ENCODE results near the gene POFUT1.
"Not testable (repeated sequence)": the region's sequence is repeated elsewhere in the genome, so short reads cannot be mapped to it uniquely, and the experiment has no call there.

Gene POFUT1

DNA sequence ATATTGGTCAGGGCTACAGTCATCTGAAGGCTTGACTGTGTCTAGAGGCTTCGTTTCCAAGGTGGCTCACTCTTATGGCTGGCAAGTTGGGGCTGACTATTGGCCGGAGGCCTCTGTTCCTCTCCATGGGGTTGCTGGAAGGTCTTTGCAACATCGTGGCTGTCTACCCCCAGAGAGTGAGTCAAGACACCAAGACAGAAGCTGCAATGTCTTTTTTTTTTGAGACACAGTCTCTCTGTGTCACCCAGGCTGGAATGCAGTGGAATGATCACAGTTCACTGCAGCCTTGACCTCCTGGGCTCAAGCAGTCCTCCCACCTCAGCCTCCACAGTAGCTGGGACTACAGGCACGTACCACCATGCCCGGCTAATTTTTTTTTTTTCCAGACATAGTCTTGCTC, 40.4 kb downstream of the POFUT1 start:
- WGBS, 2 experiments, result 88 to 94% methylated on average over 5 of the region's 5 CpGs

DNA sequence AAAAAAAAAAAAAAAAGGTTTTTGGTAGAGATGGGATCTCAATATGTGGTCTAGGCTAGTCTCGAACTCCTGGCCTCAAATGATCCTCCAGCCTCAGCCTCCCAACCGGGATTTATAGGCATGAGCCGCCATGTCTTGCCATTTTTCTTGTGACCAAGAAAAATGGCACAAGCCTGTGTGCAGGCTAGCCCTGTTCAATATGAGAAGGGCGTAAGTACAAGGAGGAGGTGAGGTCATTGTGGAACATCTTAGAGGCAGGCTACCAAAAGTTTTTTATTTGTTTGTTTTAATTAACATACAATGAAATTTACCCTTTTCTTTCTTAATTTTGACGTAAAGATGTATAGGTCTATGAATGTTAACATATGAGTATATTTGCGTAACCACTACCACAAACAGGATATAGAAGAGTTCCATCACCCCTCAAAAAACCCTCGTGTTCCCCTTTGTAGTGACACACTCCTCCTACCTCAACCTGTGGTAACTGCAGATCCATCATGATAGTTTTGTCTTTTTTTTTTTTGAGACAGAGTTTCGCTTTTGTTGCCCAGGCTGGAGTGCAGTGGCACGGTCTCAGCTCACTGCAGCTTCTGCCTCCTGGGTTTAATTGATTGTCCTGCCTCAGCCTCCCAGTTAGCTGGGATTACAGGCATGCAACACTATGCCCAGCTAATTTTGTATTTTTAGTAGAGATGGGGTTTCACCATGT, 41.5 kb downstream of the POFUT1 start:
- H3K4me1 ChIP-seq (ENCODE audit: control insufficient read depth, insufficient read depth, low read length), result no peaks in the 10 kb centered on the region

More for the DNA sequence above, 40.4 kb downstream of the POFUT1 start:
- Histone ChIP-seq H3K36me3 (ENCODE audit: control insufficient read depth, insufficient read depth, low read length) (no peaks in the 10 kb centered on the region), H3K27ac (ENCODE audit: insufficient read depth, low read depth, low read length, poor library complexity, severe bottlenecking) (no peak overlapping the region), H3K4me3 (ENCODE audit: insufficient read depth, low read depth, low read length) (no peak overlapping the region), H3K27me3 (ENCODE audit: control insufficient read depth, insufficient read depth, low read length, poor library complexity, severe bottlenecking) (no peaks in the 10 kb centered on the region), H3K9me3 (ENCODE audit: control insufficient read depth, low read length) (no peaks in the 10 kb centered on the region), H3K4me1 (ENCODE audit: control insufficient read depth, insufficient read depth, low read length) (no peaks in the 10 kb centered on the region)

DNA sequence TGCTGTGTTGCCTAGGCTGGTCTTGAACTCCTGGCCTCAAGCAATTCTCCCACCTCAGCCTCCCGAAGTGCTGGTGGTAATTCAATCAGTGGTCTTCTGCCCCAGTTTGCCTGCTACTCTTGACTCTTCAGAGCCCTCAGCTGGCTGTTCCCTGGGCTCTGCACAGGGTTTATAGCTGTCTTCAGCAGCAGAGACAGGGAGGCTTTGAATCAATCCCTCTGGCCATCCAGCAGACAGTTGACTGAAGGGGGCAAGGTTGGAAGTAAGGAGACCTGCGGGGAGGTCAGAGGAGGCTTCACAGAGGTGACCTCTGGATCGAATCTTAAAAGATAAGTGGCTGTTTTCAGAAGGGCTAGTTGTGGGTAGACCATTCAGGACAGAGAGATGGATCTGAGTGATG, 43.8 kb downstream of the POFUT1 start:
- no peaks in the 10 kb centered on the region for H3K27me3 ChIP-seq (ENCODE audit: control insufficient read depth, insufficient read depth, low read length, poor library complexity, severe bottlenecking)
- no peaks in the 10 kb centered on the region for H3K9me3 ChIP-seq (ENCODE audit: control insufficient read depth, low read length)
- H3K4me1 ChIP-seq (ENCODE audit: control insufficient read depth, insufficient read depth, low read length), result no peaks in the 10 kb centered on the region
- no peak overlapping the region for H3K4me3 ChIP-seq (ENCODE audit: insufficient read depth, low read depth, low read length)
- H3K27ac ChIP-seq (ENCODE audit: insufficient read depth, low read depth, low read length, poor library complexity, severe bottlenecking), result no peak overlapping the region
- 84 to 85% methylated on average over 3 of the region's 3 CpGs for WGBS, 2 experiments
- no peaks in the 10 kb centered on the region for H3K36me3 ChIP-seq (ENCODE audit: control insufficient read depth, insufficient read depth, low read length)

More for the DNA sequence above, 41.5 kb downstream of the POFUT1 start:
- Histone ChIP-seq H3K27ac (ENCODE audit: insufficient read depth, low read depth, low read length, poor library complexity, severe bottlenecking) (no peak overlapping the region), H3K4me3 (ENCODE audit: insufficient read depth, low read depth, low read length) (no peak overlapping the region), H3K9me3 (ENCODE audit: control insufficient read depth, low read length) (no peaks in the 10 kb centered on the region), H3K27me3 (ENCODE audit: control insufficient read depth, insufficient read depth, low read length, poor library complexity, severe bottlenecking) (no peaks in the 10 kb centered on the region), H3K36me3 (ENCODE audit: control insufficient read depth, insufficient read depth, low read length) (no peaks in the 10 kb centered on the region)
- WGBS, 2 experiments, result 91 to 93% methylated on average over 7 to 8 of the region's 9 CpGs

DNA sequence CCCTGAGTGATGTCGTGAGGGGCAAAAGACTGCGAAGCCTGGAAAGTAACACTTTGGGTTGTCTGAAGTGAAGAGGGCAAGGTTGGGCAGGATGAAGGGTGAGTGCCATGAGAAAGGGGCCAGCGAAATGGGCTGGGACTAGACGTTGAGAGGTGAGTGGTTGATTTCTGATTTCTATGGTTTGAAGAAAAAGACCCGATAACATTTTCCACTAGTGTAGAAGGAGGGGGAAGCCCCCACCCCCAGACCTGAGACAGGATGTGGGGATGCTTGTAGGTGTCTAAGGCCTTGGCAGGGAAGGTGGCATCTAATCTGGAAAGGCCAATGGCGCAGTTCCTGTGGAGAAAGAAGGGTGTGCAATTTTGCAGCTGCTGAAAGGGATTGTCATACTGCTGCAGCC, 44.5 kb downstream of the POFUT1 start:
- no peaks in the 10 kb centered on the region for H3K36me3 ChIP-seq (ENCODE audit: control insufficient read depth, insufficient read depth, low read length)
- H3K4me1 ChIP-seq (ENCODE audit: control insufficient read depth, insufficient read depth, low read length), result no peaks in the 10 kb centered on the region
- 91 to 93% methylated on average over 6 of the region's 6 CpGs for WGBS, 2 experiments
- H3K9me3 ChIP-seq (ENCODE audit: control insufficient read depth, low read length), result no peaks in the 10 kb centered on the region
- H3K4me3 ChIP-seq (ENCODE audit: insufficient read depth, low read depth, low read length), result no peak overlapping the region
- no peaks in the 10 kb centered on the region for H3K27me3 ChIP-seq (ENCODE audit: control insufficient read depth, insufficient read depth, low read length, poor library complexity, severe bottlenecking)
- no peak overlapping the region for H3K27ac ChIP-seq (ENCODE audit: insufficient read depth, low read depth, low read length, poor library complexity, severe bottlenecking)

DNA sequence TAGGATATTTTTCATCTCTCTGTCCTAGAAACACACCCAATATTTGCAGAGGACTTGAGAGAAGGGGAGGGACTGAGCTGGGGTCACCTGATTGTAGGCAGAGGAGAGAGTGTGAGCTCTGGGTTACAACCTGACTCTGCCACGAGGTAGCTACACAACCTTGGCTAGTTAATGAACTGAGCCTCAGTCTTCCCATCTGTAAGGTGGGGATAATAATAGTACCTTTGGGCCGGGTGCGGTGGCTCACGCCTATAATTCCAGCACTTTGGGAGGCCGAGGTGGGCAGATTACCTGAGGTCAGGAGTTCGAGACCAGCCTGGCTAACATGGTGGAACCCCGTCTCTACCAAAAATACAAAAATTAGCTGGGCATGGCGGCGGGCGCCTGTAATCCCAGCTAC, 53.3 kb downstream of the POFUT1 start:
- H3K4me3 ChIP-seq (ENCODE audit: insufficient read depth, low read depth, low read length); H3K4me1 ChIP-seq (ENCODE audit: control insufficient read depth, insufficient read depth, low read length): not testable (repeated sequence)
- WGBS, 2 experiments, result 93% methylated on average over 10 of the region's 10 CpGs

DNA sequence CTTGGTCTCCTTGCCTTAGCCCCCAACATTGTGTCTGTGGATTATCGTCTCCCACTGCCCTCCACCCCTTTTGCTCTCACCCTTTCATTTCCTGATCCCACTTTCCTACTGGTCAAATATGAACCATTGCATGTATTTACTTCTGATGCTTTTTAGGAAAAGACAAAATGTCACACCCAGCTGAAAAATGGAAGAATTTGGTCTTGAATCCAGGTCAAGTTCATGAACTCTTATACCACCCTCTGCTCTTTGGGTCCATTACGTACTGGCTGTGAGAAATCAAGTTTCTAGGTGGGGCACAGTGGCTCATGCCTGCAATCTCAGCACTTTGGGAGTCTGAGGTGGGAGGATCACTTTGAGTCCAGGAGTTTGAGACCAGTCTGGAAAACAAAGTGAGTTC, 54.0 kb downstream of the POFUT1 start:
- 87 to 97% methylated on average over 2 of the region's 2 CpGs for WGBS, 2 experiments
- H3K36me3 ChIP-seq (ENCODE audit: control insufficient read depth, insufficient read depth, low read length), result no peaks in the 10 kb centered on the region
- no peaks in the 10 kb centered on the region for H3K4me1 ChIP-seq (ENCODE audit: control insufficient read depth, insufficient read depth, low read length)
- H3K4me3 ChIP-seq (ENCODE audit: insufficient read depth, low read depth, low read length), result no peak overlapping the region
- H3K27me3 ChIP-seq (ENCODE audit: control insufficient read depth, insufficient read depth, low read length, poor library complexity, severe bottlenecking), result no peaks in the 10 kb centered on the region
- H3K9me3 ChIP-seq (ENCODE audit: control insufficient read depth, low read length), result no peaks in the 10 kb centered on the region
- H3K27ac ChIP-seq (ENCODE audit: insufficient read depth, low read depth, low read length, poor library complexity, severe bottlenecking), result no peak overlapping the region

More for the DNA sequence above, 53.3 kb downstream of the POFUT1 start:
- H3K36me3 ChIP-seq (ENCODE audit: control insufficient read depth, insufficient read depth, low read length); H3K27me3 ChIP-seq (ENCODE audit: control insufficient read depth, insufficient read depth, low read length, poor library complexity, severe bottlenecking); H3K9me3 ChIP-seq (ENCODE audit: control insufficient read depth, low read length); H3K27ac ChIP-seq (ENCODE audit: insufficient read depth, low read depth, low read length, poor library complexity, severe bottlenecking): not testable (repeated sequence)

DNA sequence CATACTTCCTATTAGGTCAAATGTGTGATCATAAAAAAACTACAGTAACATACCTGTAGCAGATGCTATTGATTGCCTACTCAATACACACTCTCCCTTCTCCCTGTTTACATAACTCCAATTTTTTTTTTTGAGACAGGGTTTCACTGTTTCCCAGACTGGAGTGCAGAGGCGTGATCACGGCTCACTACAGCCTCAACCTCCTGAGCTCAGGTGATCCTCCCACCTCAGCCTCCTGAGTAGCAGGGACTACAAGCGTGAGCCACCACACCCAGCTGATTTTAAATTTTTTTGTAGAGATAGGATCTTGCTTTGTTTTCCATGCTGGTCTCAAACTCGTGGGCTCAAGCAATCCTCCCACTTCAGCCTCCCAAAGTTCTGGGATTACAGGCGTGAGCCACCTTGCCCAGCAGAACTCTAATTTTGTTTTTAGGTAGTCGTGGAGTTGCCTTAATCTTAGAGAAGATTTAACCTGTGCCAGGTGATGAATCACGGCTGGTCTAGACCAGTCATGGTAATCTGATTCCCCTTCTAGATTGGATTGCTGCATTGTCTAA, 55.8 kb downstream of the POFUT1 start:
- no peaks in the 10 kb centered on the region for H3K36me3 ChIP-seq (ENCODE audit: control insufficient read depth, insufficient read depth, low read length)

DNA sequence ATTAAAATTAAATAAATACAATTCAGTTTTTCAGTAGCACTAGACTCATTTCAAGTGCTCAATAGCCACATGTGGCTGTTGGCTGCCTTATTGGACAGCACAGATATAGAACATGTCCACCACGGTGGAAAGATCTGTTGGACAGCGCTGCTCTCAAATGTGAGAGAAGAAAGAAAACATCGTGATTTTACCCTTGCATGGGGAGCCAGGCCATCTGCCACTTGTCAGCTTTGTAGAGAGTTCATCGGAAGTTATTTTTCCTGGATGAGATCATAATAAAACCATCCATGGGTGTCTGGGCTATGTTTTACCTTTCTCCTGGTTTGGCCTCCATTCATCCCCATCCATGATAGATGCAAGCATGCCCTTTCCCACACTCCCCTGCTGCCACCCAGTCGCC, 63.9 kb downstream of the POFUT1 start:
- 91 to 95% methylated on average over 5 of the region's 5 CpGs for WGBS, 2 experiments
- Histone ChIP-seq H3K4me3 (ENCODE audit: insufficient read depth, low read depth, low read length) (no peak overlapping the region), H3K27ac (ENCODE audit: insufficient read depth, low read depth, low read length, poor library complexity, severe bottlenecking) (no peak overlapping the region), H3K27me3 (ENCODE audit: control insufficient read depth, insufficient read depth, low read length, poor library complexity, severe bottlenecking) (peaks cover 3% of the 10 kb centered on the region), H3K4me1 (ENCODE audit: control insufficient read depth, insufficient read depth, low read length) (no peaks in the 10 kb centered on the region), H3K9me3 (ENCODE audit: control insufficient read depth, low read length) (no peaks in the 10 kb centered on the region), H3K36me3 (ENCODE audit: control insufficient read depth, insufficient read depth, low read length) (no peaks in the 10 kb centered on the region)

More for the DNA sequence above, 55.8 kb downstream of the POFUT1 start:
- Histone ChIP-seq H3K4me3 (ENCODE audit: insufficient read depth, low read depth, low read length) (no peak overlapping the region), H3K4me1 (ENCODE audit: control insufficient read depth, insufficient read depth, low read length) (no peaks in the 10 kb centered on the region), H3K27ac (ENCODE audit: insufficient read depth, low read depth, low read length, poor library complexity, severe bottlenecking) (no peak overlapping the region), H3K27me3 (ENCODE audit: control insufficient read depth, insufficient read depth, low read length, poor library complexity, severe bottlenecking) (no peaks in the 10 kb centered on the region), H3K9me3 (ENCODE audit: control insufficient read depth, low read length) (no peaks in the 10 kb centered on the region)
- 84 to 87% methylated on average over 7 of the region's 7 CpGs for WGBS, 2 experiments

DNA sequence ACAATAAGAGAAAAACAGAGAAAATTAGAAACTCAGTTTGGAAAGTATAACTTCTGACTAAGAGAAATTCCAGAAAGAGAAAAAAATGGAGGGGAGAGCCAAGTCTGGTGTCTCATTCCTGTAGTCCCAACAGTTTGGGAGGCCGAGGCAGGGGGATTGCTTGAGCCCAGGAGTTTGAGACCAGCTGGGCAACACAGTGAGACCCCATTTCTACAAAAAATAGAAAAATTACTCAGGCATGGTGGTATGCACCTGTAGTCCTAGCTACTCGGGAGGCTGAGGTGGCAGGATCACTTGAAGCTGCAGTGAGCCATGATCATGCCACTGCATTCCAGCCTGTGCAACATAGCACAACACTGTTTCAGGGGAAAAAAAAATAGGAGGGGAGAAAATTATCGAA, 66.7 kb downstream of the POFUT1 start:
- Histone ChIP-seq H3K4me3 (ENCODE audit: insufficient read depth, low read depth, low read length) (no peak overlapping the region), H3K27me3 (ENCODE audit: control insufficient read depth, insufficient read depth, low read length, poor library complexity, severe bottlenecking) (peaks cover 3% of the 10 kb centered on the region), H3K27ac (ENCODE audit: insufficient read depth, low read depth, low read length, poor library complexity, severe bottlenecking) (no peak overlapping the region), H3K4me1 (ENCODE audit: control insufficient read depth, insufficient read depth, low read length) (no peaks in the 10 kb centered on the region), H3K9me3 (ENCODE audit: control insufficient read depth, low read length) (no peaks in the 10 kb centered on the region), H3K36me3 (ENCODE audit: control insufficient read depth, insufficient read depth, low read length) (no peaks in the 10 kb centered on the region)
- 87 to 92% methylated on average over 2 to 3 of the region's 3 CpGs for WGBS, 2 experiments

DNA sequence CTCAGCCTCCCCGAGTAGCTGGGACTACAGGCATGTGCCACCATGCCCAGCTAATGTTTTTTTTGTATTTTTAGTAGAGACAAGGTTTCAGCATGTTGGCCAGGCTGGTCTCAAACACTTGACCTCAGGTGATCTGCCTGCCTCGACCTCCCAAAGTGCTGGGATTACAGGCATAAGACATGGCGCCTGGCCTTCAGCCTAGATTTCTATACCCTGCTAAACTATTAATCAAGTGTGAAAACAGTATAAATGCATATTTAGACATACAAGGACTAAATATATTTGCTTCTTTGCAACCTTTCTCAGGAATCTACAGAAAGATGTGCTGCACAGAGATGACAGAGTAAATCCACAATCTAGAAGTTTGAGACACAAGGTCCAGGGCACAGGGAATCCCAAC, 67.5 kb downstream of the POFUT1 start:
- H3K9me3 ChIP-seq (ENCODE audit: control insufficient read depth, low read length); H3K4me3 ChIP-seq (ENCODE audit: insufficient read depth, low read depth, low read length); H3K27ac ChIP-seq (ENCODE audit: insufficient read depth, low read depth, low read length, poor library complexity, severe bottlenecking); H3K36me3 ChIP-seq (ENCODE audit: control insufficient read depth, insufficient read depth, low read length); H3K4me1 ChIP-seq (ENCODE audit: control insufficient read depth, insufficient read depth, low read length); H3K27me3 ChIP-seq (ENCODE audit: control insufficient read depth, insufficient read depth, low read length, poor library complexity, severe bottlenecking): not testable (repeated sequence)
- WGBS, 2 experiments, result 87 to 90% methylated on average over 3 of the region's 3 CpGs

Data from ectodermal cell (in vitro differentiated cells).